Activated B cell treated with CpG ODN at 0.5 μM for 24 hours (primary cell): ENCODE results near the gene HINT3. TPM values are rescaled to one million over a fixed set of nuclear protein-coding genes. Genes with fewer than 3 reads are reported as not detected.
"Not testable (repeated sequence)": the region's sequence is repeated elsewhere in the genome, so short reads cannot be mapped to it uniquely, and the experiment has no call there.

ENCODE experiments used
- ATAC-seq: fragments of 200-7000 bp; cut with Tn5 transposase; one replicate; pipeline ENCODE4 v1.10.0; 2021; ENCODE audit warnings: low read depth, mild to moderate bottlenecking, moderate library complexity
- CTCF ChIA-PET: fragments of 350-600 bp; sonication (Branson Sonifier 250); formaldehyde crosslinking; loops from one replicate; lab custom pipeline; 2021; ENCODE audit warnings: antibody characterized with exemption; lab: Charles Lee
- POLR2A ChIA-PET: fragments of 350-600 bp; sonication (Branson Sonifier 250); formaldehyde crosslinking; loops from one replicate; lab custom pipeline; 2021; ENCODE audit warnings: antibody characterized with exemption; lab: Charles Lee
- DNase-seq: peaks from one replicate; pipeline ENCODE4 v3.0.0; 2022
- H3K27ac Mint-ChIP-seq: one replicate; pipeline ENCODE4 v1.8.0; 2020; ENCODE audit warnings: mixed read lengths
- H3K27me3 Mint-ChIP-seq: one replicate; pipeline ENCODE4 v1.8.0; 2021; ENCODE audit warnings: mixed read lengths
- H3K36me3 Mint-ChIP-seq: one replicate; pipeline ENCODE4 v1.8.0; 2021; ENCODE audit warnings: low read depth, mixed read lengths
- H3K4me1 Mint-ChIP-seq: one replicate; pipeline ENCODE4 v1.8.0; 2021; ENCODE audit warnings: mixed read lengths
- H3K4me3 Mint-ChIP-seq: one replicate; pipeline ENCODE4 v1.8.0; 2020; ENCODE audit warnings: mild to moderate bottlenecking, mixed read lengths
- H3K9me3 Mint-ChIP-seq: one replicate; pipeline ENCODE4 v1.8.0; 2020; ENCODE audit warnings: mixed read lengths
- CTCF ChIP-seq: fragments of 200-600 bp; IDR thresholded peaks from one replicate; pipeline ENCODE4 v1.8.0; 2022; ENCODE audit warnings: antibody characterized with exemption, mild to moderate bottlenecking
- intact Hi-C: fragments of 100-400 bp; cut with micrococcal nuclease; formaldehyde crosslinking; loops from one replicate; pipeline ENCODE4 v1.15.1; 2024
- total RNA-seq: library from RNA; stranded (reverse); gene quantifications from 2 replicates; pipeline ENCODE4 v1.2.3, GENCODE V29; 2022

HINT3 gene
- total RNA-seq, 1 donor from 2014 or later: 11.1 TPM

GRCh38 chr6:125930765-125931418, 25.7 kb upstream of the HINT3 start:
- H3K4me1 Mint-ChIP-seq: peaks cover 7% of the 10 kb centered on the region
- ChIA-PET CTCF (no interaction called here), POLR2A (no interaction called here)
- DNase-seq (no peak), ATAC-seq (no peak)
- no peaks in the 10 kb centered on the region for H3K27me3 Mint-ChIP-seq
- peaks cover 38% of the 10 kb centered on the region for H3K36me3 Mint-ChIP-seq
- H3K9me3 Mint-ChIP-seq: no peaks in the 10 kb centered on the region
- no peak overlapping the region for H3K27ac Mint-ChIP-seq
- TF ChIP-seq CTCF: no peak
- intact Hi-C loops: no loop called here
- H3K4me3 Mint-ChIP-seq: no peak overlapping the region

GRCh38 chr6:125931733-125932450, 24.7 kb upstream of the HINT3 start:
- no peak for ATAC-seq
- Mint-ChIP-seq H3K36me3 (peaks cover 33% of the 10 kb centered on the region), H3K27me3 (no peaks in the 10 kb centered on the region), H3K4me3 (no peak overlapping the region), H3K9me3 (no peaks in the 10 kb centered on the region), H3K27ac (no peak overlapping the region), H3K4me1 (peaks cover 7% of the 10 kb centered on the region)
- TF ChIP-seq CTCF: no peak
- POLR2A ChIA-PET: no interaction called here
- intact Hi-C loops: no loop called here
- DNase-seq: no peak
- CTCF ChIA-PET: interaction anchor here (1.1 kb wide), 1 partner anchor 24 kb away, joined by 4 read pairs; no protein-coding TSS in a partner anchor

GRCh38 chr6:125932451-125932795, 24.1 kb upstream of the HINT3 start:
- ATAC-seq (no peak), DNase-seq (no peak)
- CTCF ChIA-PET: interaction anchor here (1.1 kb wide), 1 partner anchor 24 kb away, joined by 4 read pairs; no protein-coding TSS in a partner anchor
- no peak for TF ChIP-seq CTCF
- Mint-ChIP-seq H3K9me3 (no peaks in the 10 kb centered on the region), H3K27me3 (no peaks in the 10 kb centered on the region), H3K4me1 (peaks cover 7% of the 10 kb centered on the region), H3K4me3 (no peak overlapping the region), H3K36me3 (peaks cover 31% of the 10 kb centered on the region), H3K27ac (no peak overlapping the region)
- intact Hi-C loops: no loop called here
- POLR2A ChIA-PET: no interaction called here

GRCh38 chr6:125935520-125935919, 21.1 kb upstream of the HINT3 start:
- peaks cover 13% of the 10 kb centered on the region for H3K36me3 Mint-ChIP-seq
- intact Hi-C loops, POLR2A ChIA-PET, H3K4me1 Mint-ChIP-seq, H3K27ac Mint-ChIP-seq, H3K4me3 Mint-ChIP-seq, H3K27me3 Mint-ChIP-seq, CTCF ChIA-PET, ATAC-seq, DNase-seq, H3K9me3 Mint-ChIP-seq: not testable (repeated sequence)

GRCh38 chr6:125939026-125939425, 17.5 kb upstream of the HINT3 start:
- DNase-seq (no peak), ATAC-seq (no peak)
- H3K27me3 Mint-ChIP-seq: peaks cover 6% of the 10 kb centered on the region
- no peak for TF ChIP-seq CTCF
- intact Hi-C loops: no loop called here
- H3K9me3 Mint-ChIP-seq: no peaks in the 10 kb centered on the region
- ChIA-PET POLR2A (no interaction called here), CTCF (no interaction called here)
- H3K27ac Mint-ChIP-seq: no peak overlapping the region
- H3K36me3 Mint-ChIP-seq: no peaks in the 10 kb centered on the region
- no peaks in the 10 kb centered on the region for H3K4me1 Mint-ChIP-seq
- H3K4me3 Mint-ChIP-seq: no peak overlapping the region
